Measurements from ENCODE around the gene CAMKMT. TPM values are rescaled to one million over a fixed set of nuclear protein-coding genes. Genes with fewer than 3 reads are reported as not detected.

The CAMKMT gene
- total and polyA plus RNA-seq, 2 experiments from 2014 or later: 26.5 to 29.5 TPM

GRCh38 chr2:44632931-44633689, 271.4 kb downstream of the CAMKMT start:
- Histone ChIP-seq H3K27ac (ENCODE audit: low read depth) (no peak overlapping the region), H3F3A (replicated peaks; ENCODE audit: low read depth) (no peaks in the 10 kb centered on the region), H3K4me2 (no peak overlapping the region), H3K4me3 (no peak overlapping the region), H2AFZ (no peak overlapping the region), H4K20me1 (replicated peaks; ENCODE audit: insufficient read depth) (no peaks in the 10 kb centered on the region), H3K27me3 (ENCODE audit: insufficient read depth) (no peaks in the 10 kb centered on the region), H3K79me2 (replicated peaks; ENCODE audit: insufficient read depth) (no peaks in the 10 kb centered on the region), H3K36me3 (ENCODE audit: insufficient read depth) (no peaks in the 10 kb centered on the region), H3K9me2 (ENCODE audit: insufficient read depth) (0 out of 2 replicates have a peak, but pooled peaks cover 4% of the 10 kb centered on the region), H3K4me1 (ENCODE audit: insufficient read depth) (peaks cover 6% of the 10 kb centered on the region)
- ATAC-seq (no peak), DNase-seq (ENCODE audit: low spot score) (no peak)
- Mint-ChIP-seq H3K4me3 (no peak overlapping the region), H3K4me1 (peaks cover 12% of the 10 kb centered on the region), H3K9me3 (peaks cover 21% of the 10 kb centered on the region), H3K27ac (no peak overlapping the region), H3K27me3 (ENCODE audit: insufficient read depth, low read depth, poor library complexity) (peaks cover 3% of the 10 kb centered on the region), H3K36me3 (ENCODE audit: low read depth) (peaks cover 30% of the 10 kb centered on the region)
- no peak for TF ChIP-seq STAT1 (IDR thresholded peaks at IDR 0.05; ENCODE audit: unreplicated experiment)

GRCh38 chr2:44635725-44636124, 274.0 kb downstream of the CAMKMT start:
- Mint-ChIP-seq H3K27ac (no peak overlapping the region), H3K9me3 (peaks cover 18% of the 10 kb centered on the region)

More at GRCh38 chr2:44635725-44636124, 274.0 kb downstream of the CAMKMT start:
- Mint-ChIP-seq H3K36me3 (ENCODE audit: low read depth) (peaks cover 26% of the 10 kb centered on the region), H3K4me3 (no peak overlapping the region), H3K27me3 (ENCODE audit: insufficient read depth, low read depth, poor library complexity) (peaks cover 3% of the 10 kb centered on the region), H3K4me1 (peaks cover 26% of the 10 kb centered on the region)
- H3K4me3 ChIP-seq: no peak overlapping the region
- H3K4me1 ChIP-seq (ENCODE audit: insufficient read depth): peaks cover 19% of the 10 kb centered on the region
- DNase-seq (ENCODE audit: low spot score) (no peak), ATAC-seq (no peak)
- H4K20me1 ChIP-seq (replicated peaks; ENCODE audit: insufficient read depth): no peaks in the 10 kb centered on the region
- H3K36me3 ChIP-seq (ENCODE audit: insufficient read depth): no peaks in the 10 kb centered on the region
- no peaks in the 10 kb centered on the region for H3K79me2 ChIP-seq (replicated peaks; ENCODE audit: insufficient read depth)
- TF ChIP-seq EZH2 (IDR thresholded peaks at IDR 0.05; ENCODE audit: low read depth, unreplicated experiment): no peak
- no peak for TF ChIP-seq CREB1 (CRISPR knock-in tag; IDR thresholded peaks at IDR 0.05; ENCODE audit: low read depth)
- TF ChIP-seq ETS1 (IDR thresholded peaks at IDR 0.05): no peak
- no peak for TF ChIP-seq POLR2AphosphoS5 (IDR thresholded peaks at IDR 0.05; ENCODE audit: low read depth)
- TF ChIP-seq CTCF (conservative IDR thresholded peaks at IDR 0.05; ENCODE audit: low read depth in 2 of 2): no peak
- TF ChIP-seq ZNF462 (CRISPR knock-in tag; IDR thresholded peaks at IDR 0.05): no peak
- no peak for TF ChIP-seq ZNF114 (CRISPR knock-in tag; IDR thresholded peaks at IDR 0.05)
- TF ChIP-seq ZNF331 (CRISPR knock-in tag; IDR thresholded peaks at IDR 0.05; ENCODE audit: low read depth): no peak
- TF ChIP-seq STAT1 (IDR thresholded peaks at IDR 0.05; ENCODE audit: unreplicated experiment): no peak
- TF ChIP-seq EZH2phosphoT487 (IDR thresholded peaks at IDR 0.05; ENCODE audit: unreplicated experiment): no peak
- H3K9me2 ChIP-seq (ENCODE audit: insufficient read depth): no peaks in the 10 kb centered on the region
- H2AFZ ChIP-seq: no peak overlapping the region
- H3K4me2 ChIP-seq: no peak overlapping the region
- no peaks in the 10 kb centered on the region for H3F3A ChIP-seq (replicated peaks; ENCODE audit: low read depth)
- no peaks in the 10 kb centered on the region for H3K27me3 ChIP-seq (ENCODE audit: insufficient read depth)
- no peak overlapping the region for H3K27ac ChIP-seq (ENCODE audit: low read depth)

All from GM23338 (cell line).